A673 (cell line): ENCODE results near the gene STKLD1. TPM values are rescaled to one million over a fixed set of nuclear protein-coding genes. Genes with fewer than 3 reads are reported as not detected.

Experiments used
- BruUV-seq: library from RNA; stranded (reverse); fragments of 400-500 nt; replicated peaks from 2 replicates; lab custom pipeline; 2021; lab: Mats Ljungman, UMichigan
- CTCF ChIA-PET: fragments of 300-600 bp; sonication (Branson Sonifier 250); formaldehyde crosslinking; loops from one replicate; lab custom pipeline; 2022; ENCODE audit warnings: antibody characterized with exemption; lab: Charles Lee
- POLR2A ChIA-PET: fragments of 300-600 bp; sonication (Branson Sonifier 250); formaldehyde crosslinking; loops from one replicate; lab custom pipeline; 2022; ENCODE audit warnings: antibody characterized with exemption; ENCODE audit not compliant: low non-redundant PET; lab: Charles Lee
- DNase-seq: peaks from one replicate; pipeline ENCODE4 v3.0.0-alpha.2; 2015; ENCODE audit warnings: low spot score
- H3K27ac ChIP-seq: fragments of 200-600 bp; sonication (generic); 2 replicates; pipeline ENCODE4 v1.5.1; 2016; ENCODE audit warnings: mixed run types, low read depth, mild to moderate bottlenecking, mixed read lengths, antibody characterized with exemption, low read length; ENCODE audit not compliant: poor library complexity, severe bottlenecking
- H3K27me3 ChIP-seq: fragments of 200-600 bp; sonication (generic); replicated peaks from 2 replicates; pipeline ENCODE4 v1.6.1; 2017; ENCODE audit warnings: mixed run types, low read depth, mild to moderate bottlenecking, mixed read lengths, antibody characterized with exemption, low read length; ENCODE audit not compliant: insufficient read depth, poor library complexity
- H3K36me3 ChIP-seq: fragments of 200-600 bp; sonication (generic); 2 replicates; pipeline ENCODE4 v1.6.1; 2016; ENCODE audit warnings: mixed run types, mild to moderate bottlenecking, mixed read lengths, antibody characterized with exemption, low read length; ENCODE audit not compliant: insufficient read depth, poor library complexity, severe bottlenecking
- H3K4me1 ChIP-seq: fragments of 200-600 bp; sonication (generic); 2 replicates; pipeline ENCODE4 v1.6.1; 2017; ENCODE audit warnings: mixed run types, mild to moderate bottlenecking, mixed read lengths, antibody characterized with exemption, low read length; ENCODE audit not compliant: insufficient read depth, poor library complexity, severe bottlenecking
- H3K4me3 ChIP-seq: fragments of 200-600 bp; sonication (generic); 2 replicates; pipeline ENCODE4 v1.5.1; 2016; ENCODE audit warnings: low read depth, mixed run types, mild to moderate bottlenecking, mixed read lengths, low read length; ENCODE audit not compliant: poor library complexity, severe bottlenecking
- H3K9me3 ChIP-seq: fragments of 200-600 bp; sonication (generic); 2 replicates; pipeline ENCODE4 v1.6.1; 2016; ENCODE audit warnings: mixed run types, low read depth, mild to moderate bottlenecking, mixed read lengths, antibody characterized with exemption, low read length; ENCODE audit not compliant: poor library complexity, severe bottlenecking
- EZH2 ChIP-seq: fragments of 200-600 bp; sonication (generic); IDR thresholded peaks from 2 replicates; pipeline ENCODE4 v1.6.1; 2017; ENCODE audit warnings: borderline replicate concordance, low read depth, mild to moderate bottlenecking, mixed read lengths, antibody characterized with exemption, low read length; ENCODE audit not compliant: poor library complexity, severe bottlenecking
- intact Hi-C: fragments of 100-400 bp; cut with micrococcal nuclease; formaldehyde crosslinking; loops from one replicate; pipeline ENCODE4 v1.10.0; 2022; ENCODE audit not compliant: unreplicated experiment
- total RNA-seq: library from RNA; stranded (reverse); gene quantifications from 2 replicates; pipeline ENCODE4 v1.2.3, GENCODE V29; 2021
- TF ChIP-seq, protein P1 (sequence below): fragments of 300-800, 200-600 bp; sonication (generic); conservative IDR thresholded peaks from 2 replicates; pipeline ENCODE4 v1.5.1; 2017; ENCODE audit warnings: low read depth, mild to moderate bottlenecking, antibody characterized with exemption, low read length, moderate library complexity, mixed read lengths

Gene STKLD1
- total RNA-seq, 1 experiment from 2014 or later = 0.52 TPM

DNA sequence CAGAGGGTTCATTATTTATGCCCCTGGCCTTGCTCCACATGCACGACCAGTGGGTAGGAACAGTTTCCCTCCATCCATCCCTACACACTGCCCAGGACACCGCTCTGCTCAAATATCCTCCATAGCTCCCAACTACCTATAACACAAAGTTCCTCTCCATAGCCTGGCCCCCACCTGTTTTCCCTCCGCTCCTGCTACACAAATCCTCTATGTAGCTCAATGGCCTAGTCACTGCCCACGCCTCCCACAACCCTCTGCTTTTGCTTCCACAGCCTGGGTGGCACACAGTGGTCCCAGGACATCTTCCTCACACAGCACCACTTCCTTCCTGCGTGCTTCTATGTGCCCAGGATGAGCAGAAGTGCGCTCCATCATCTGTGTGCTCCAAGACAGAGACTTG, 21.2 kb downstream of the STKLD1 start:
- CTCF ChIA-PET = no interaction called here
- Histone ChIP-seq H3K36me3 (no peaks in the 10 kb centered on the region), H3K27me3 (peaks cover 19% of the 10 kb centered on the region), H3K27ac (no peak overlapping the region), H3K4me1 (no peaks in the 10 kb centered on the region), H3K9me3 (no peaks in the 10 kb centered on the region), H3K4me3 (no peak overlapping the region)
- no peak for DNase-seq
- intact Hi-C loops = no loop called here
- POLR2A ChIA-PET = no interaction called here
- no TSS peak for BruUV-seq
- TF ChIP-seq EZH2 = no peak
- TF ChIP-seq, protein P1, sequence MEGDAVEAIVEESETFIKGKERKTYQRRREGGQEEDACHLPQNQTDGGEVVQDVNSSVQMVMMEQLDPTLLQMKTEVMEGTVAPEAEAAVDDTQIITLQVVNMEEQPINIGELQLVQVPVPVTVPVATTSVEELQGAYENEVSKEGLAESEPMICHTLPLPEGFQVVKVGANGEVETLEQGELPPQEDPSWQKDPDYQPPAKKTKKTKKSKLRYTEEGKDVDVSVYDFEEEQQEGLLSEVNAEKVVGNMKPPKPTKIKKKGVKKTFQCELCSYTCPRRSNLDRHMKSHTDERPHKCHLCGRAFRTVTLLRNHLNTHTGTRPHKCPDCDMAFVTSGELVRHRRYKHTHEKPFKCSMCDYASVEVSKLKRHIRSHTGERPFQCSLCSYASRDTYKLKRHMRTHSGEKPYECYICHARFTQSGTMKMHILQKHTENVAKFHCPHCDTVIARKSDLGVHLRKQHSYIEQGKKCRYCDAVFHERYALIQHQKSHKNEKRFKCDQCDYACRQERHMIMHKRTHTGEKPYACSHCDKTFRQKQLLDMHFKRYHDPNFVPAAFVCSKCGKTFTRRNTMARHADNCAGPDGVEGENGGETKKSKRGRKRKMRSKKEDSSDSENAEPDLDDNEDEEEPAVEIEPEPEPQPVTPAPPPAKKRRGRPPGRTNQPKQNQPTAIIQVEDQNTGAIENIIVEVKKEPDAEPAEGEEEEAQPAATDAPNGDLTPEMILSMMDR = no peak

DNA sequence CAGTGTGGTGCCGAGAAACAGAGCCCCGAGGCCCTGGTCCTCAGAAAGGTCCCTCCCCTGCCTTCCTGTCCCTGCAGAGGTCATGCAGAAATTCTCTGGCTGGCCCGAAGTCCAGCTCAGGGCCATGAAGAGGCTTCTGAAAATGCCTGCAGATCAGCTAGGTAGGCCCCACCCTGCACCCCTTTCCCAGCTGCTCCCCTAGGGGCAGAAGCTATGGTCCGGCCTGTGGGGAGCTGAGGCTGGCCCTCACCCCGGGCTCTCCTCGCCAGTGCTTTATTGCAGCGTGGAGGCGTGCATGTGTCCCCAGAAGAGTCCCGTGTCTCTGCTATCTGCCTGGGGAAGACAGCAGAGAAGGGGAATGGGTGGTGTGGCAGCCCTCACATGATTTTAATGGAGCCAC, 21.7 kb downstream of the STKLD1 start:
- Histone ChIP-seq H3K4me1 (no peaks in the 10 kb centered on the region), H3K27me3 (peaks cover 19% of the 10 kb centered on the region), H3K4me3 (no peak overlapping the region), H3K36me3 (no peaks in the 10 kb centered on the region), H3K9me3 (no peaks in the 10 kb centered on the region), H3K27ac (no peak overlapping the region)
- CTCF ChIA-PET = no interaction called here
- no TSS peak for BruUV-seq
- no peak for DNase-seq
- TF ChIP-seq EZH2 = no peak
- TF ChIP-seq, protein P1 = no peak
- intact Hi-C loops = no loop called here
- POLR2A ChIA-PET = no interaction called here

DNA sequence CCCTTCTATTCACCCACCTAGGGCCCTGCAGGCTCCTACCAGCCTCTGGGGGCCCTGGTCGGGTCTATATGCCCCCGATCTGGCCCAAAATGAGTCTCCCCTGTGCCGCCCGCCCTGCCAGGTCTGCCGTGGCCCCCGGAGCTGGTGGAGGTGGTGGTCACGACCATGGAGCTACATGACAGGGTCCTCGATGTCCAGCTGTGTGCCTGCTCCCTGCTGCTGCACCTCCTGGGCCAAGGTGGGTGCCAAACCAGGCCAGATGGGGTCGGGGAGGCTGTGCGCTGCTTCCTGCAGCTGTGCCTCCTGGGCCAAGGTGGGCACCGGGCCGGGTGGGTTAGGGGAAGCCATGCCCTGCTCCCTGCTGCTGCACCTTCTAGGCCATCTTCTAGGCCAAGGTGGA, 24.1 kb downstream of the STKLD1 start:
- Histone ChIP-seq H3K4me3 (no peak overlapping the region), H3K27ac (no peak overlapping the region), H3K36me3 (peaks cover 4% of the 10 kb centered on the region), H3K9me3 (no peaks in the 10 kb centered on the region), H3K4me1 (no peaks in the 10 kb centered on the region), H3K27me3 (peaks cover 14% of the 10 kb centered on the region)
- TF ChIP-seq, protein P1 = no peak
- no peak for TF ChIP-seq EZH2
- ChIA-PET POLR2A (no interaction called here), CTCF (interaction anchor here (0.6 kb wide), 1 partner anchor 59 kb away, joined by 7 read pairs; the partner anchor contains the start of gene CACFD1)
- intact Hi-C loops = no loop called here
- no TSS peak for BruUV-seq
- DNase-seq = no peak
